ENCODE measurements around the gene DPYSL3. TPM values are rescaled to one million over a fixed set of nuclear protein-coding genes. Genes with fewer than 3 reads are reported as not detected.
A peak's percentile ranks its signal among the peaks of the same experiment; 100 is the strongest.

DPYSL3 gene
- total RNA-seq, 1 donor from 2014 or later: 56.0 TPM

DNA sequence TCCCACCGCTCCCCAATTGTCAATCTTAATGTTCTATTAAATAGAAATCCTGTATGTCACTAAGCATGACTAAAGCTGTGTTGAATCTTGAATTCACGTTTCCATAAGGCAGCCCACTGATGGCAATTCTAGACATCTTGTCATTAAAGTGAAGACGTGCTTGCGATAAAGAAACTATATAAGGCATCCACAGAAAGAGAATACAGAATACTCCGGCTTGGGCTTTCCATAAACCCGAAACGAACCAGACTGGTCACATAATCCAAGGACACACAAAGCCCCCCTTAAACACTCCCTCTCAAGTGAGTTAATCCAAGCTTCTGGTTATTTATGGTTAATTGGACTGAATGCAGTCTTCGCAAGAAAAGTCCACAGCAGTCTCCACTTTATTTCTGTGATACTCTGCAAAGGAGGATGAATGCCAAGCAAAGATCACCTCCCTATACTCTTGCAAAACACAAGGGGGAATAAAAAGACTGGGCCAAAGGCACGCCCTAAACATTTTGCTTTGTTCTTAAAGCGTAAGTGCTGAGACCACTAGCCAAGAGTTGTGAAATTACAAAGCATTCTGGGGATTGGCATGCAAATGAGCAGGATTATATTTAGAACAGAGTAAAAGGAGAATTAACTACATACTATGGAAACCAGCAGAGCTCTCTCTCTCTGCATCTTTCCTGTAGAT, 54.7 kb downstream of the DPYSL3 start:
- Mint-ChIP-seq H3K36me3 (ENCODE audit: insufficient read depth) (no peaks in the 10 kb centered on the region), H3K9me3 (ENCODE audit: low read depth) (no peaks in the 10 kb centered on the region), H3K4me3 (ENCODE audit: low read depth) (peak overlapping the region; percentile 88), H3K4me1 (ENCODE audit: low read depth) (peaks cover 14% of the 10 kb centered on the region), H3K27ac (peak overlapping the region; percentile 92), H3K27me3 (peaks cover 26% of the 10 kb centered on the region)
- TF ChIP-seq, protein P1, sequence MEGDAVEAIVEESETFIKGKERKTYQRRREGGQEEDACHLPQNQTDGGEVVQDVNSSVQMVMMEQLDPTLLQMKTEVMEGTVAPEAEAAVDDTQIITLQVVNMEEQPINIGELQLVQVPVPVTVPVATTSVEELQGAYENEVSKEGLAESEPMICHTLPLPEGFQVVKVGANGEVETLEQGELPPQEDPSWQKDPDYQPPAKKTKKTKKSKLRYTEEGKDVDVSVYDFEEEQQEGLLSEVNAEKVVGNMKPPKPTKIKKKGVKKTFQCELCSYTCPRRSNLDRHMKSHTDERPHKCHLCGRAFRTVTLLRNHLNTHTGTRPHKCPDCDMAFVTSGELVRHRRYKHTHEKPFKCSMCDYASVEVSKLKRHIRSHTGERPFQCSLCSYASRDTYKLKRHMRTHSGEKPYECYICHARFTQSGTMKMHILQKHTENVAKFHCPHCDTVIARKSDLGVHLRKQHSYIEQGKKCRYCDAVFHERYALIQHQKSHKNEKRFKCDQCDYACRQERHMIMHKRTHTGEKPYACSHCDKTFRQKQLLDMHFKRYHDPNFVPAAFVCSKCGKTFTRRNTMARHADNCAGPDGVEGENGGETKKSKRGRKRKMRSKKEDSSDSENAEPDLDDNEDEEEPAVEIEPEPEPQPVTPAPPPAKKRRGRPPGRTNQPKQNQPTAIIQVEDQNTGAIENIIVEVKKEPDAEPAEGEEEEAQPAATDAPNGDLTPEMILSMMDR (IDR thresholded peaks at IDR 0.05; ENCODE audit: unreplicated experiment): no peak
- DNase-seq (ENCODE audit: low spot score, unreplicated experiment): no peak

DNA sequence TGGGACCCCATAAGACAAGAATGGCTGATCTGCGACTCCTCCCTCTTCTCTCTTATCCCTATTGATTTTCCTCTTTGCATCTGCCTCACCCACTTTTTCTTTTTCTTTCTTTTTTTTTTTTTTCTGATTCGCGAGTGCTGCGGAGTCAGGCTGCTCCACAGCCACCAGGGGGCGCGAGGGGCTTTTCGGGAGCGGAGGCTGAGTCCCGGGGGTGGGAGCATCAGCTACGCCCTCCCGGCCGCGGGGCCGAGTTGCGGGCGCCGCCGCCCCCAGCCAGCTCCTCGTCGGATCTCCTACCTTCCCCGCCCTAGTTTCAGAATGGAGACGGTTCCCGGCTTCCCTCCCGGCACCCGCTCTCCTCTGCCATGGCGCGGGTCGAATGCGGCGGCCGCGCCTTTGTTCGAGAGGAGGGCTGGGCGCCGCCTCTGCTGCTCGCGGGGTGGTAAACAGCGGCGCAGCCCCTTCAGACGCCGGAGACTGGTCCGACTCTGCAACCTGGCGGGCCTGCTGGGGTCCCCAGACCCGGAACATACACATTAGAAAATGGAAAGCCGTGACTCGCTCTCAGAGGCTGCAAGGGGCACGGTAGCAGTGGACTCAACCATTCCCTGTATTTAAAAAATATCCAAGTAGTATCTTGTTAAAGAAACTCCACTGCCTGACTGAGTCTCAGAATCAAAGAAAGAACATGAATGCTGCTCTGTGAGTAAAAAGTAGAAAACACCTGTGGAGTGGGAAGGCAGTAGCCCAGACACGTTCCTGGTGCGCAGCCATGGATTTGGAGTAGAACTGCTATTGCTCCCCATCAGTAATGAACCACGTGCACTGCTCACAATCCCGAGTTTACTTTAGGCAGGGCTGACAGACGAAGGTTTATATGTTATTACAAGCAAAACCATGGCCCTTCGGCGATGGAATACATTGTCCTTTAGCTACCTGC, 55.7 kb downstream of the DPYSL3 start:
- Mint-ChIP-seq H3K36me3 (ENCODE audit: insufficient read depth) (no peaks in the 10 kb centered on the region), H3K4me1 (ENCODE audit: low read depth) (peaks cover 15% of the 10 kb centered on the region), H3K9me3 (ENCODE audit: low read depth) (no peaks in the 10 kb centered on the region), H3K4me3 (ENCODE audit: low read depth) (peak overlapping the region; percentile 88), H3K27ac (peak overlapping the region; percentile 92), H3K27me3 (peaks cover 26% of the 10 kb centered on the region)
- DNase-seq (ENCODE audit: low spot score, unreplicated experiment): peak; percentile 95
- TF ChIP-seq, protein P1 (IDR thresholded peaks at IDR 0.05; ENCODE audit: unreplicated experiment): peak; percentile 97

DNA sequence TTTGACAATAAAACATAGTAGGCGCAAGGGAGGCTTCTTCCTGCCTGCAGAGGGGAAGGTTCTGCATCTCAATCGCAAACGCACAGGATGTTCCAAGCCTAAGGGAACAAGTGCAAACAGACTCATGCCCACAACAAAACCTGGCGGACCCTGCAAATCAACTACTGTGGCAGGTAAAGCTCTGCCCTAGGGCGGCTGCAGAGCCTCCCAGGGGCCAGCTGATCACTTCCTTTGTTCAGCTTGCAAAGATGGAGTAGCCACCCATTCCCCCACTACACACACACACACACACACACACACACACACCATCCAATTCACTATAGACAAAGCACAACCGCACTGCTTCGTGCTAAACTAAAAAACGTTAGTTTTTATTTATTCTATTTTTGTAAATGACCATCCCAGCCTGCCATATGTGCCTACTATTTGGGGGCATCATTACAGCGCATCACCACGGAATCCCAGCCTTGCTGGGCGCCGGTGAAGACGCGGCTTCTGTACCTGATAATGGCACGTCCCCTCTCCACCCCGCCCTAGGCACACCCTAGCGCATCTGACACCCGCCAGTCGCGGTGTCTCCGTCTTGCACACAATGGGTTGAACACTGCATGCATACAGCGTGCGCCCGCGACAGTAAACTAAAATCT, 57.6 kb downstream of the DPYSL3 start:
- peak overlapping the region; percentile 65 for H3K27ac Mint-ChIP-seq
- peaks cover 19% of the 10 kb centered on the region for H3K4me1 Mint-ChIP-seq (ENCODE audit: low read depth)
- H3K9me3 Mint-ChIP-seq (ENCODE audit: low read depth): no peaks in the 10 kb centered on the region
- H3K36me3 Mint-ChIP-seq (ENCODE audit: insufficient read depth): peaks cover under 1% of the 10 kb centered on the region
- TF ChIP-seq, protein P1 (IDR thresholded peaks at IDR 0.05; ENCODE audit: unreplicated experiment): no peak
- peaks cover 26% of the 10 kb centered on the region for H3K27me3 Mint-ChIP-seq
- H3K4me3 Mint-ChIP-seq (ENCODE audit: low read depth): peak overlapping the region; percentile 88
- DNase-seq (ENCODE audit: low spot score, unreplicated experiment): no peak

DNA sequence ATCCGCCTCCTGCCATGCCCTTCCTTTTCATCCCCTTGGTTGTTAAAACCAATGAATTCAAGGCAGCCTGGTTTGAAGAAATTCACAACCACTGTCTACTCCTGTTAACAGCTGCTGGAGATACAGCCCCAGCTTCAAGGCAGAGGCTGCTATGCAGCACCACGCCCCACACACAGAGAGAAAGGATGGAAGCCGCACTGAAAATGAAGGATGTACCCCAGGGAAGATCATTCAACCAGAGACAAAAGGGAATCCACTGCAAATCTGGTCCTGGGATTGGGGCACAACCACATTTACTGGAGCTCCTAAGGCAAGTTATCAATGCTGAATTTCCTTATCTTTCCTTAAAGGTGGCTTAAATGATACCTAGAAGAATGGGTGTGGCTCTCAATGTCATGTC, 58.7 kb downstream of the DPYSL3 start:
- DNase-seq (ENCODE audit: low spot score, unreplicated experiment): no peak
- Mint-ChIP-seq H3K4me1 (ENCODE audit: low read depth) (peaks cover 19% of the 10 kb centered on the region), H3K27ac (no peak overlapping the region), H3K9me3 (ENCODE audit: low read depth) (no peaks in the 10 kb centered on the region), H3K36me3 (ENCODE audit: insufficient read depth) (peaks cover 1% of the 10 kb centered on the region), H3K4me3 (ENCODE audit: low read depth) (no peak overlapping the region), H3K27me3 (peaks cover 25% of the 10 kb centered on the region)
- TF ChIP-seq, protein P1 (IDR thresholded peaks at IDR 0.05; ENCODE audit: unreplicated experiment): no peak

DNA sequence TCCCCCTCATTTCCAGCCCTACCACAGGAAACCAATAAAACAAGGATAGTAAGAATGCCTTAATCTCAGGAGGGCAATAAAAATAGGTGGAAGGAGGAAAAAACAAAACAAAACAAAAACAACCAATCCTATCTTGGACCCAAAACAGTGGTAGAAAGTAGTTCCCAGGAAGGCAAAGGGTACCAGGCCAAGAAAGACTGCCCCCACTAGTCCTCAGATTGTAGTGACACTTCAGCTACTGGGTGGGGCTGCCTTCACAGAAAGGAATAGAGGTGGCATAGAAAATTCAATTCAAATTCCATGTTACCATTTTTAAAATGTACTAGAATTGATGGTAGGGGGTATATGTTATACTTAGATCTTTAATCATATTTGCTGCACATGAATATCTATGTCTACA, 59.3 kb downstream of the DPYSL3 start:
- Mint-ChIP-seq H3K9me3 (ENCODE audit: low read depth) (no peaks in the 10 kb centered on the region), H3K4me1 (ENCODE audit: low read depth) (peaks cover 19% of the 10 kb centered on the region), H3K4me3 (ENCODE audit: low read depth) (no peak overlapping the region), H3K27ac (no peak overlapping the region), H3K27me3 (peaks cover 20% of the 10 kb centered on the region), H3K36me3 (ENCODE audit: insufficient read depth) (peaks cover 1% of the 10 kb centered on the region)
- no peak for DNase-seq (ENCODE audit: low spot score, unreplicated experiment)
- TF ChIP-seq, protein P1 (IDR thresholded peaks at IDR 0.05; ENCODE audit: unreplicated experiment): no peak
